ENCODE measurements around the gene CTNND1. TPM values are rescaled to one million over a fixed set of nuclear protein-coding genes. Genes with fewer than 3 reads are reported as not detected.

The CTNND1 gene
- polyA plus RNA-seq, 4 donors = 62.2 to 195 (median 119) TPM

- 6 to 17% (median 15%) methylated on average over 6 of the region's 6 CpGs for WGBS, 3 donors
- H3K4me1 ChIP-seq (ENCODE audit: control insufficient read depth in 3 of 3, insufficient read depth in 2 of 3, low read depth in 1 of 3, low read length in 2 of 3) = peaks cover 20 to 79% (median 51%) of the 10 kb centered on the region in 3 donors
These were observed 16.9 kb downstream of the CTNND1 start for GRCh38 chr11:57778318-57779037.

GRCh38 chr11:57779276-57779675 is 17.7 kb downstream of the CTNND1 start:
- DNase-seq (peak in 1 of 2 donors; percentile 48), FAIRE-seq (no peak)
- Histone ChIP-seq H3K27me3 (ENCODE audit: control insufficient read depth in 3 of 3, insufficient read depth in 3 of 3, low read length in 3 of 3) (no peaks in the 10 kb centered on the region), H3K9me3 (ENCODE audit: control insufficient read depth in 2 of 2, insufficient read depth in 1 of 2, low read depth in 1 of 2, low read length in 1 of 2) (no peaks in the 10 kb centered on the region), H3K36me3 (ENCODE audit: control insufficient read depth in 3 of 3, insufficient read depth in 2 of 3, low read depth in 1 of 3, low read length in 3 of 3) (peaks cover 0 to 21% (median 2%) of the 10 kb centered on the region in 3 donors), H3K27ac (ENCODE audit: low read depth in 1 of 3, low read length in 2 of 3) (peak overlapping the region; percentile 89 to 98 (median 95)), H3K4me1 (ENCODE audit: control insufficient read depth in 3 of 3, insufficient read depth in 2 of 3, low read depth in 1 of 3, low read length in 2 of 3) (peaks cover 18 to 87% (median 46%) of the 10 kb centered on the region in 3 donors), H3K4me3 (ENCODE audit: low read depth in 1 of 3, low read length in 3 of 3) (no peak overlapping the region)
- WGBS, 3 donors = 20 to 50% (median 29%) methylated on average over 1 of the region's 1 CpG

More at GRCh38 chr11:57778318-57779037, 16.9 kb downstream of the CTNND1 start:
- peak overlapping the region; percentile 89 to 98 (median 95) for H3K27ac ChIP-seq (ENCODE audit: low read depth in 1 of 3, low read length in 2 of 3)
- no peaks in the 10 kb centered on the region for H3K27me3 ChIP-seq (ENCODE audit: control insufficient read depth in 3 of 3, insufficient read depth in 3 of 3, low read length in 3 of 3)
- peaks cover 0 to 16% (median 0%) of the 10 kb centered on the region in 3 donors for H3K36me3 ChIP-seq (ENCODE audit: control insufficient read depth in 3 of 3, insufficient read depth in 2 of 3, low read depth in 1 of 3, low read length in 3 of 3)
- DNase-seq (peak; percentile 95 to 98), FAIRE-seq (no peak)
- peak overlapping the region in 2 of 3 donors; percentile 11 to 26 for H3K4me3 ChIP-seq (ENCODE audit: low read depth in 1 of 3, low read length in 3 of 3)
- no peaks in the 10 kb centered on the region for H3K9me3 ChIP-seq (ENCODE audit: control insufficient read depth in 2 of 2, insufficient read depth in 1 of 2, low read depth in 1 of 2, low read length in 1 of 2)

DNA sequence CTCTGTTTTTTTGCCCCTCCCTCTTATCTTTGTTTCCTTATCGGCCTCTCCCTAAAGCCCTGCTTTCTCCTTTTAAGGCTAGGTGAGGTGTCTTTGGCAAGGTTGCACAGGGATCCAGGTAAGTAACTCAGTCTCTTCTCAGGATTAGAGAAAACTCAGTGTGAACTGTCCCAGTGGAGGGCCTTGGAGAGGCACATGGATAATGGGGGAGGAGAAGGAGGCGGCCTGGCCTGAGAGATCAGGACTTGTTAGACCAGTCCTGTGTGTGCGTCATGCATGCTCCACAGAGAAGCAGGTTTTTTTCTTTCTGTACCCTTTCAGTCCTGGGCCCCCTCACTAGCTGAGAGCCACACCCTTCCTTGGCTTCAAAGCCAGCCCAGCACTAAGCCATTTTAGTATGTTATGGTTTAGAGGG is 19.9 kb downstream of the CTNND1 start:
- Histone ChIP-seq H3K4me3 (ENCODE audit: low read depth in 1 of 3, low read length in 3 of 3) (no peak overlapping the region), H3K27ac (ENCODE audit: low read depth in 1 of 3, low read length in 2 of 3) (peak overlapping the region; percentile 89 to 95 (median 95)), H3K4me1 (ENCODE audit: control insufficient read depth in 3 of 3, insufficient read depth in 2 of 3, low read depth in 1 of 3, low read length in 2 of 3) (peaks cover 8 to 88% (median 30%) of the 10 kb centered on the region in 3 donors)

DNA sequence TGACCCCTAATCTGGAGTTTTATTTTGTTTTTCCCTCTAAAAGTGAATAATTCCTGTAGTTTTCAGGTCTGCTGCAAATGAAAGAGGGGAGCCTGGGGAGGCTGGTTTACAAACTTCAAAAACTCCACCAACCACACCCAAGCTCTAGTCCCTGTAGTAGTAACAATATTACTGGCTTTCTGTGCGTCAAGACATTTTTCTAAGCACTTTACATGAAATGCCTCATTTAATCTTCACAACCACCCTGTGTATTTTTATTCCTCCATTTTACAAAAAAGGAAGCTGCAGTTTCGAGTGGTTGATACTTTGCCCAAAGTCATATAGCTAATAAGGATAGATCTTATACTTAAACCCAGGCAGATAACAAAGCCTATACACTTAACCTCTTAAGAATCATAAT is 23.5 kb downstream of the CTNND1 start:
- FAIRE-seq (no peak), DNase-seq (no peak)
- peaks cover 14 to 86% (median 28%) of the 10 kb centered on the region in 3 donors for H3K4me1 ChIP-seq (ENCODE audit: control insufficient read depth in 3 of 3, insufficient read depth in 2 of 3, low read depth in 1 of 3, low read length in 2 of 3)
- no peaks in the 10 kb centered on the region for H3K9me3 ChIP-seq (ENCODE audit: control insufficient read depth in 2 of 2, insufficient read depth in 1 of 2, low read depth in 1 of 2, low read length in 1 of 2)
- H3K4me3 ChIP-seq (ENCODE audit: low read depth in 1 of 3, low read length in 3 of 3) = no peak overlapping the region
- peaks cover 0 to 15% (median 2%) of the 10 kb centered on the region in 3 donors for H3K36me3 ChIP-seq (ENCODE audit: control insufficient read depth in 3 of 3, insufficient read depth in 2 of 3, low read depth in 1 of 3, low read length in 3 of 3)
- no peaks in the 10 kb centered on the region for H3K27me3 ChIP-seq (ENCODE audit: control insufficient read depth in 3 of 3, insufficient read depth in 3 of 3, low read length in 3 of 3)
- 47 to 60% (median 57%) methylated on average over 2 of the region's 2 CpGs for WGBS, 3 donors
- peak overlapping the region; percentile 43 to 86 (median 71) for H3K27ac ChIP-seq (ENCODE audit: low read depth in 1 of 3, low read length in 2 of 3)

More for the DNA sequence above, 19.9 kb downstream of the CTNND1 start:
- peak; percentile 87 to 91 for DNase-seq
- no peaks in the 10 kb centered on the region for H3K9me3 ChIP-seq (ENCODE audit: control insufficient read depth in 2 of 2, insufficient read depth in 1 of 2, low read depth in 1 of 2, low read length in 1 of 2)
- WGBS, 3 donors = 13 to 56% (median 29%) methylated on average over 3 of the region's 3 CpGs
- H3K36me3 ChIP-seq (ENCODE audit: control insufficient read depth in 3 of 3, insufficient read depth in 2 of 3, low read depth in 1 of 3, low read length in 3 of 3) = peaks cover 0 to 21% (median 2%) of the 10 kb centered on the region in 3 donors
- no peaks in the 10 kb centered on the region for H3K27me3 ChIP-seq (ENCODE audit: control insufficient read depth in 3 of 3, insufficient read depth in 3 of 3, low read length in 3 of 3)
- no peak for FAIRE-seq

- H3K4me3 ChIP-seq (ENCODE audit: low read depth in 1 of 3, low read length in 3 of 3) = no peak overlapping the region
- peaks cover 17 to 80% (median 27%) of the 10 kb centered on the region in 3 donors for H3K4me1 ChIP-seq (ENCODE audit: control insufficient read depth in 3 of 3, insufficient read depth in 2 of 3, low read depth in 1 of 3, low read length in 2 of 3)
- DNase-seq (no peak), FAIRE-seq (no peak)
- no peaks in the 10 kb centered on the region for H3K27me3 ChIP-seq (ENCODE audit: control insufficient read depth in 3 of 3, insufficient read depth in 3 of 3, low read length in 3 of 3)
- no peaks in the 10 kb centered on the region for H3K9me3 ChIP-seq (ENCODE audit: control insufficient read depth in 2 of 2, insufficient read depth in 1 of 2, low read depth in 1 of 2, low read length in 1 of 2)
- H3K36me3 ChIP-seq (ENCODE audit: control insufficient read depth in 3 of 3, insufficient read depth in 2 of 3, low read depth in 1 of 3, low read length in 3 of 3) = peaks cover 0 to 15% (median 2%) of the 10 kb centered on the region in 3 donors
- WGBS, 3 donors = 61 to 77% (median 63%) methylated on average over 4 of the region's 4 CpGs
- peak overlapping the region; percentile 61 to 86 (median 82) for H3K27ac ChIP-seq (ENCODE audit: low read depth in 1 of 3, low read length in 2 of 3)
These were observed 24.8 kb downstream of the CTNND1 start for GRCh38 chr11:57786436-57786835.

DNA sequence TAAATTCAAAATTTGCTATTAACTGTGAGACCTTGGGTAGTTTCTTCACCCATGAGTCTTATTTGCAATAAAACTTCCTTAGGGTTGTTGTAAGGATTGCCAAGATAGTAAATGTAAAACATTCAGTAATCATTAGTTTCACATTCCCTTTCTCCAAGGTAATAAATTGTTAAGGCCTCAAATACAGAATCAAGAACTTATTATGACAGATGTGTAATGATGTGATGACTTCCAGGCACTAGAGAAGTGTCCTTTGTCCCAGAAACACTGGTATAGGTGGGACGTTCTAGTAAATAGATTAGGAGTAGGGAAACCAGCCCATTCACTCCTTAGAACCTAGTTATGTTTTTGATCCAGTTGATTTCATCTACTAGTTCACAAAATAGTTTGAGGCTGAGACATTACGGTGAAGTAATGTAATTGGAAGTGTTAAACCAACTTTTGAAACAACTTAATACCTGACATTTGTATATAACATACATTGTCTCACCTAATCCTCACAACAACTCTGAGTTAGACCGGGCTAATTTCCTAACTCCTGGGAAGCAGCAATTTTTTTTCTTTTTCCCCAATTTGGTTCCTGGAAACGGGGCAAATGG is 25.5 kb downstream of the CTNND1 start:
- Histone ChIP-seq H3K27ac (ENCODE audit: low read depth in 1 of 3, low read length in 2 of 3) (peak overlapping the region; percentile 61 to 86 (median 82)), H3K36me3 (ENCODE audit: control insufficient read depth in 3 of 3, insufficient read depth in 2 of 3, low read depth in 1 of 3, low read length in 3 of 3) (peaks cover 0 to 17% (median 5%) of the 10 kb centered on the region in 3 donors), H3K4me3 (ENCODE audit: low read depth in 1 of 3, low read length in 3 of 3) (no peak overlapping the region), H3K4me1 (ENCODE audit: control insufficient read depth in 3 of 3, insufficient read depth in 2 of 3, low read depth in 1 of 3, low read length in 2 of 3) (peaks cover 22 to 80% (median 31%) of the 10 kb centered on the region in 3 donors), H3K27me3 (ENCODE audit: control insufficient read depth in 3 of 3, insufficient read depth in 3 of 3, low read length in 3 of 3) (no peaks in the 10 kb centered on the region), H3K9me3 (ENCODE audit: control insufficient read depth in 2 of 2, insufficient read depth in 1 of 2, low read depth in 1 of 2, low read length in 1 of 2) (no peaks in the 10 kb centered on the region)
- WGBS, 3 donors = 54 to 74% (median 62%) methylated on average over 4 of the region's 4 CpGs
- peak in 1 of 2 donors; percentile 54 for DNase-seq
- FAIRE-seq = no peak

DNA sequence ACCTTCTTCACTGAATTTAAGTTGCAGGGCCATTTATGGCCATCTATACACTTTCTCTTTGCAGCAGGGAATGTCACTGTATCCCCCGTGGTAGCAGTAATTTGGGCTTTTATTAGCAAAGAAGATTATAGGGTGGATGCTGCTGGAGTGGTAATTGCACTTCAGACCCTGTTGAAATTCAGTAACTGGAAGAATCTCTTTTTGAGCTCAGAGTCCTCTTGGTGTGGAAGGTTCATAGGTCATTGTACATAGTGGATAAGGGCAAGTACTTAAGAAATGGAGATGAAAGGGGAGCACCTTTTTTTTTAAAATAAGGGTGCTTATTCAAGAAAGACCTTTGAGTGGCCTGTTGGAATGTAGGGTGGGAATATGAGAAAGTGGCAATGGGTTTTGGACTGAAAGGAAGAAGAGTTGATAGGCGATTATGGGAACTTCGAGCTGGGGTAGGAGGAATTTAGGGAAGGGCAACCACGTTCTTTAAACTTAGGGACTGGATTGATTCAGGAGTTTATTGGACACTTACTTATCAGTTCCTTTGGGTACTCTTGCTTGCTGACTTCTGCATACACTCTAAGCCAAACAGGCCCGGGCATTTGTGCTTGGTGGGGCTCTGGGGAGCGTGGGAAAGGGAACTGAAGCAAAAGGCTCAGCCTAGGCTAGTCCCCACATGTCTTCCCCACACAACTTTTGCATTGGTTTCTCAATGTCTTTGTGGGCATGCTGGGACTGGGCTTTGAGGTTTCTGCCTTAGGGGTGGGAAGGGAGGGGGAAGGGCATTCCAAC is 26.5 kb downstream of the CTNND1 start:
- DNase-seq (peak; percentile 80 to 84), FAIRE-seq (no peak)
- Histone ChIP-seq H3K9me3 (ENCODE audit: control insufficient read depth in 2 of 2, insufficient read depth in 1 of 2, low read depth in 1 of 2, low read length in 1 of 2) (no peaks in the 10 kb centered on the region), H3K27me3 (ENCODE audit: control insufficient read depth in 3 of 3, insufficient read depth in 3 of 3, low read length in 3 of 3) (no peaks in the 10 kb centered on the region), H3K4me1 (ENCODE audit: control insufficient read depth in 3 of 3, insufficient read depth in 2 of 3, low read depth in 1 of 3, low read length in 2 of 3) (peaks cover 26 to 82% (median 39%) of the 10 kb centered on the region in 3 donors), H3K36me3 (ENCODE audit: control insufficient read depth in 3 of 3, insufficient read depth in 2 of 3, low read depth in 1 of 3, low read length in 3 of 3) (peaks cover 0 to 22% (median 8%) of the 10 kb centered on the region in 3 donors), H3K27ac (ENCODE audit: low read depth in 1 of 3, low read length in 2 of 3) (peak overlapping the region; percentile 13 to 86 (median 82)), H3K4me3 (ENCODE audit: low read depth in 1 of 3, low read length in 3 of 3) (no peak overlapping the region)
- 39 to 59% (median 43%) methylated on average over 6 of the region's 6 CpGs for WGBS, 3 donors

DNA sequence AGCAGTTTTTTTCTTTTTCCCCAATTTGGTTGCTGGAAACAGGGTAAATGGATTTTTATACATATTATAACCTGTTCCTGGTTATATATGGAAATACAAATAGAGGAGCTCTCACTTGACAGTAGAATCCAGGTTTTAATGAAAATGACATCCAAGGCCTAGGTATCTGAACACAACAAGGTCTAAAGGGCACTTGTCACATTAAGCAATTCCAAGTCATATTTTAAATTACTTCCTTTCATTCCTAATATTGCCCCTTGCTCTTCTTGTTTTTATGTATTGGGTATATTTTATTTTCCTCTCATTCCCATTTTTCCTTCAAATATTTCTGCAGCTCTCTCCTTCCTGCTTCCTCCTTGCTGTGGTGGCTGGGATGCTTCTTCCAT is 27.1 kb downstream of the CTNND1 start:
- peaks cover 26 to 86% (median 45%) of the 10 kb centered on the region in 3 donors for H3K4me1 ChIP-seq (ENCODE audit: control insufficient read depth in 3 of 3, insufficient read depth in 2 of 3, low read depth in 1 of 3, low read length in 2 of 3)
- H3K27me3 ChIP-seq (ENCODE audit: control insufficient read depth in 3 of 3, insufficient read depth in 3 of 3, low read length in 3 of 3) = no peaks in the 10 kb centered on the region
- DNase-seq = peak in 1 of 2 donors; percentile 47
- H3K9me3 ChIP-seq (ENCODE audit: control insufficient read depth in 2 of 2, insufficient read depth in 1 of 2, low read depth in 1 of 2, low read length in 1 of 2) = no peaks in the 10 kb centered on the region
- peak overlapping the region; percentile 13 to 86 (median 75) for H3K27ac ChIP-seq (ENCODE audit: low read depth in 1 of 3, low read length in 2 of 3)
- no peak for FAIRE-seq
- H3K4me3 ChIP-seq (ENCODE audit: low read depth in 1 of 3, low read length in 3 of 3) = no peak overlapping the region
- peaks cover 0 to 24% (median 9%) of the 10 kb centered on the region in 3 donors for H3K36me3 ChIP-seq (ENCODE audit: control insufficient read depth in 3 of 3, insufficient read depth in 2 of 3, low read depth in 1 of 3, low read length in 3 of 3)
